Measurements from ENCODE around the gene RAPGEF4. TPM values are rescaled to one million over a fixed set of nuclear protein-coding genes. Genes with fewer than 3 reads are reported as not detected.

Gene RAPGEF4
- total RNA-seq, 1 experiment from 2014 or later, result 1.4 TPM

DNA sequence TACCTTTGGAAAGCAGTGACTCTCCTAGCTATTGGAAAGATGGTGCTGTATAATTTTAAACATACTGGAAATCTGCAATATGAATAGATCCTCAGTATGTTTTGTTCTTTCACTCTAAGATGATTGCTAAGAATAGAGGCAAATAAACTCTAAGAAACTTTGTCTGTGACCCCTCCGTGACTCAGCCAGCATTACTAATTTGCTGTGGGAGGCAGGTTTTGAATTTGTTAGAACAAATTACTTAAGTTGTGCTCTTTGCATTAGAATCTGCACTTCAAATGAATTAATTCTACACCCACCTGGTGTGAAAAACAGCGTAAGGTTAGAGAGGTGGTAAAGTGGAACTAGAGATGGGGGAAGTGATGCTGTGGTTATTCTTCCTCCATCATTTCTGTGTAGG, 142.2 kb downstream of the RAPGEF4 start:
- H3K79me1 ChIP-seq (ENCODE audit: insufficient read depth, low read depth, low read length, poor library complexity, severe bottlenecking), result no peaks in the 10 kb centered on the region
- H3K14ac ChIP-seq (ENCODE audit: insufficient read depth, low read length), result no peak overlapping the region
- Mint-ChIP-seq H3K4me1 (no peaks in the 10 kb centered on the region), H3K27ac (no peak overlapping the region), H3K36me3 (ENCODE audit: insufficient read depth in 1 of 3, low read depth in 3 of 3) (peaks cover 0 to 3% (median 0%) of the 10 kb centered on the region in 3 experiments; a peak in 1 of 7 replicates), H3K9me3 (peaks cover 4 to 7% of the 10 kb centered on the region in 2 experiments; a peak in 3 of 5 replicates), H3K4me3 (no peak overlapping the region), H3K27me3 (ENCODE audit: low read depth) (peaks cover 13% of the 10 kb centered on the region)
- H3T11ph ChIP-seq (ENCODE audit: low read length), result no peak overlapping the region
- H4K20me1 ChIP-seq (ENCODE audit: control insufficient read depth, insufficient read depth, insufficient read length), result no peaks in the 10 kb centered on the region
- no peak overlapping the region for H3K4ac ChIP-seq (ENCODE audit: low read depth, low read length)
- H3K9ac ChIP-seq (ENCODE audit: extremely low read depth, insufficient read length, low read length), result no peak overlapping the region
- H2BK12ac ChIP-seq (ENCODE audit: insufficient read length, low read depth, low read length), result no peak overlapping the region
- no peaks in the 10 kb centered on the region for H3K9me3 ChIP-seq (ENCODE audit: control insufficient read depth, low read depth, low read length)
- no CpG with 5 or more reads among the region's 2 CpGs for WGBS (ENCODE audit: extremely low coverage, insufficient read length, low lambda C conversion rate)
- no peak overlapping the region for H2AFZ ChIP-seq (ENCODE audit: low read length)
- no peaks in the 10 kb centered on the region for H3K27me3 ChIP-seq (ENCODE audit: insufficient read depth, low read length)
- no peak overlapping the region for H2BK15ac ChIP-seq (ENCODE audit: low read depth, low read length)
- TF ChIP-seq, protein P1, sequence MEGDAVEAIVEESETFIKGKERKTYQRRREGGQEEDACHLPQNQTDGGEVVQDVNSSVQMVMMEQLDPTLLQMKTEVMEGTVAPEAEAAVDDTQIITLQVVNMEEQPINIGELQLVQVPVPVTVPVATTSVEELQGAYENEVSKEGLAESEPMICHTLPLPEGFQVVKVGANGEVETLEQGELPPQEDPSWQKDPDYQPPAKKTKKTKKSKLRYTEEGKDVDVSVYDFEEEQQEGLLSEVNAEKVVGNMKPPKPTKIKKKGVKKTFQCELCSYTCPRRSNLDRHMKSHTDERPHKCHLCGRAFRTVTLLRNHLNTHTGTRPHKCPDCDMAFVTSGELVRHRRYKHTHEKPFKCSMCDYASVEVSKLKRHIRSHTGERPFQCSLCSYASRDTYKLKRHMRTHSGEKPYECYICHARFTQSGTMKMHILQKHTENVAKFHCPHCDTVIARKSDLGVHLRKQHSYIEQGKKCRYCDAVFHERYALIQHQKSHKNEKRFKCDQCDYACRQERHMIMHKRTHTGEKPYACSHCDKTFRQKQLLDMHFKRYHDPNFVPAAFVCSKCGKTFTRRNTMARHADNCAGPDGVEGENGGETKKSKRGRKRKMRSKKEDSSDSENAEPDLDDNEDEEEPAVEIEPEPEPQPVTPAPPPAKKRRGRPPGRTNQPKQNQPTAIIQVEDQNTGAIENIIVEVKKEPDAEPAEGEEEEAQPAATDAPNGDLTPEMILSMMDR (conservative IDR thresholded peaks at IDR 0.05), result no peak
- H3K79me2 ChIP-seq (ENCODE audit: insufficient read depth, low read length), result no peaks in the 10 kb centered on the region
- no peak for DNase-seq
- no peak overlapping the region for H3K56ac ChIP-seq (ENCODE audit: insufficient read length, low read depth, low read length)
- no peaks in the 10 kb centered on the region for H3K23me2 ChIP-seq (ENCODE audit: insufficient read length, low read depth, low read length, poor library complexity, severe bottlenecking)
- no peak overlapping the region for H2BK20ac ChIP-seq (ENCODE audit: low read depth, low read length, poor library complexity, severe bottlenecking)
- no peaks in the 10 kb centered on the region for H3K4me1 ChIP-seq (ENCODE audit: insufficient read depth, low read length)
- no peak overlapping the region for H4K8ac ChIP-seq (replicated peaks; ENCODE audit: insufficient read length, low read depth, low read length)
- H3K4me2 ChIP-seq (ENCODE audit: insufficient read depth, insufficient read length, low read length), result no peak overlapping the region
- no peak overlapping the region for H3K18ac ChIP-seq (ENCODE audit: insufficient read length, low read depth, low read length)
- H4K91ac ChIP-seq (ENCODE audit: insufficient read length, low read depth, low read length), result no peak overlapping the region
- H2BK5ac ChIP-seq (ENCODE audit: insufficient read length, low read length), result no peak overlapping the region
- H2BK120ac ChIP-seq (ENCODE audit: low read depth, low read length, poor library complexity, severe bottlenecking), result no peak overlapping the region
- no peak overlapping the region for H3K27ac ChIP-seq (ENCODE audit: insufficient read length, low read depth, low read length)
- H2AK5ac ChIP-seq (ENCODE audit: insufficient read length, low read length), result no peak overlapping the region
- H3K23ac ChIP-seq (ENCODE audit: insufficient read length, low read depth, low read length), result no peak overlapping the region
- H4K5ac ChIP-seq (ENCODE audit: insufficient read length, low read depth, low read length), result no peak overlapping the region
